NB4 (cell line): ENCODE measurements around the gene NXPH2.

ENCODE experiments used
- CTCF ChIP-seq: IDR thresholded peaks from one replicate; pipeline ENCODE4 v1.5.1; 2012; ENCODE audit warnings: low read depth, low read length
- MAX ChIP-seq: IDR thresholded peaks from 2 replicates; pipeline ENCODE4 v1.6.1; 2011; ENCODE audit warnings: low read depth, low read length
- MYC ChIP-seq: IDR thresholded peaks from 2 replicates; pipeline ENCODE4 v1.6.1; 2011; ENCODE audit warnings: low read depth, low read length
- POLR2A ChIP-seq: IDR thresholded peaks from 2 replicates; pipeline ENCODE4 v1.6.1; 2011; ENCODE audit warnings: mild to moderate bottlenecking; ENCODE audit not compliant: insufficient read length; ENCODE audit errors: extremely low read depth

DNA sequence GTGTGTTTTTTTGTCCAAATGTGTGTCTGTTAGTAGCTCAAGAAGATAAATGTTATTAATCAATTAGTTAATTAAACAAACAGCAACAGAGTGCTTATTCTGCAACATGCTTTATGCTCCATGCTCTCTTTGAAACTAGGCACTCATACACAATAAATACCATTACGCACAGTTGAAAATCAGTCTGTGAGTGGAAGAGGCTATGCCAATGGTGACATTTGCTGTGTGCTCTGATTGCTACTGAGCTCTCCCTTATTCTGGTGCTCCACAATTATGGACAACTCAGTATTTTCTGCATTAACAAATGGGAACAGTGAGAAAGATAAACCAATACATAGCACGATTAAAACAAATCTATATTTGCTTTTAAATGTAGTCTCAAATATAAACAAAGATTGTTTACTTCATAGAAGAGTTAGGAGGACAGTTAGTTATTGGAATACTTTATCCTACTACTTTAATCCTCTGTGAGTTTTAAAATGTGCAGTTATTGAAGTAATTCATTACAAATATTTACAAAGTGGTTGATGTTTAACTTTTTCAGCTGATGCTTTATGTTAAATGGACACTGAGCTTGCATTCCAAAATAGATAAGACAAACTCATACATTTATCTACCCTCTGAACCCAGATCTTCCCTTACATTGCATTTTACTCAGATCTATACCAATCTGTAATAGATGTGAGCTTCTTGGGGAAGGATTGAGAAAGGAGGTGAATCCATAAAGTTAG, 55.3 kb downstream of the NXPH2 start:
- TF ChIP-seq CTCF (no peak), POLR2A (no peak), MAX (no peak), MYC (no peak)
